Psoas muscle (tissue), 8 donors: Measurements from ENCODE around the gene SELPLG. TPM values are rescaled to one million over a fixed set of nuclear protein-coding genes. Genes with fewer than 3 reads are reported as not detected.

Source experiments
- ATAC-seq, 4 donors: fragments of 200-7000 bp; cut with Tn5 transposase; one replicate each; pipeline ENCODE4 v1.9.1; 2020; ENCODE audit warnings: moderate library complexity in 3 of 4, mild to moderate bottlenecking in 2 of 4
- DNase-seq, 2 donors: peaks; one replicate each; pipeline ENCODE4 v3.0.0-alpha.2; 2020
- H3K27ac ChIP-seq: fragments of 200-600 bp; one replicate; pipeline ENCODE4 v1.8.0; 2022
- H3K27me3 ChIP-seq, 3 donors: fragments of 200-600 bp in 1 of 3; one replicate each; pipeline versions ENCODE4 v1.6.1 to v1.8.0; 2013 to 2022; ENCODE audit warnings: low read length in 2 of 3, mild to moderate bottlenecking in 2 of 3, moderate library complexity in 1 of 3; ENCODE audit not compliant: insufficient read depth in 3 of 3
- H3K36me3 ChIP-seq, 2 donors: fragments of 200-600 bp in 1 of 2; one replicate each; pipeline versions ENCODE4 v1.6.1 to v1.8.0; 2013 to 2022; ENCODE audit warnings: low read depth in 1 of 2, mild to moderate bottlenecking in 1 of 2, moderate library complexity in 1 of 2; ENCODE audit not compliant: insufficient read depth in 1 of 2
- H3K4me1 ChIP-seq: fragments of 200-600 bp; one replicate; pipeline ENCODE4 v1.8.0; 2022
- H3K4me3 ChIP-seq: fragments of 200-600 bp; one replicate; pipeline ENCODE4 v1.8.0; 2022; ENCODE audit warnings: mild to moderate bottlenecking
- H3K9me3 ChIP-seq: fragments of 200-600 bp; one replicate; pipeline ENCODE4 v1.8.0; 2022
- WGBS, 3 donors: extraction: QIAGEN DNeasy Blood & Tissue Kit; methylation state at CpG; one replicate each; pipeline versions ENCODE4 v1.1.6 to v1.1.7; 2013; 5-methylcytosine and 5-hydroxymethylcytosine counted together
- intact Hi-C, 2 donors: fragments of 100-400 bp; cut with DNase I; formaldehyde crosslinking; loops; one replicate each; pipeline versions ENCODE4 v1.11.0 to v1.14.2; 2022
- polyA plus RNA-seq, 3 donors: library from polyadenylated mRNA; stranded (reverse); fragments of 200-250 nt; gene quantifications; one replicate each; pipeline ENCODE4 v1.2.3, GENCODE V29; 2013
- total RNA-seq, 4 donors: library from RNA; stranded (reverse); fragmentation: NEBNext Ultra II Directional in 2 of 4; extraction: Animal tissue kit (Norgen Biotek cat#: 25700) in 2 of 4; gene quantifications; one replicate each; pipeline versions ENCODE4 v1.2.1 to v1.2.4, GENCODE V29; 2021 to 2023
- TF ChIP-seq, protein P1 (sequence below): fragments of 200-600 bp; IDR thresholded peaks from one replicate; pipeline ENCODE4 v1.8.0; 2022; ENCODE audit warnings: antibody characterized with exemption
- donor health status: healthy with polysubstance abuse.
- donor health status: DM: no; HTN: no; CAD: no; lungs with moderate emphysema.
- donor health status: Bipolar disorder and iron deficiency.
- donor health status: healthy.
- donor health status: DM: yes; HTN: yes; CAD: no.
- donor health status: DM: no; HTN: no; CAD: no.
- donor health status: DM: no; HTN: no; CAD: no.
- donor health status: DM: yes; HTN: yes; CAD: no.

Gene SELPLG
- total and polyA plus RNA-seq, 7 donors, result 0.62 to 3.8 (median 1.5) TPM

DNA sequence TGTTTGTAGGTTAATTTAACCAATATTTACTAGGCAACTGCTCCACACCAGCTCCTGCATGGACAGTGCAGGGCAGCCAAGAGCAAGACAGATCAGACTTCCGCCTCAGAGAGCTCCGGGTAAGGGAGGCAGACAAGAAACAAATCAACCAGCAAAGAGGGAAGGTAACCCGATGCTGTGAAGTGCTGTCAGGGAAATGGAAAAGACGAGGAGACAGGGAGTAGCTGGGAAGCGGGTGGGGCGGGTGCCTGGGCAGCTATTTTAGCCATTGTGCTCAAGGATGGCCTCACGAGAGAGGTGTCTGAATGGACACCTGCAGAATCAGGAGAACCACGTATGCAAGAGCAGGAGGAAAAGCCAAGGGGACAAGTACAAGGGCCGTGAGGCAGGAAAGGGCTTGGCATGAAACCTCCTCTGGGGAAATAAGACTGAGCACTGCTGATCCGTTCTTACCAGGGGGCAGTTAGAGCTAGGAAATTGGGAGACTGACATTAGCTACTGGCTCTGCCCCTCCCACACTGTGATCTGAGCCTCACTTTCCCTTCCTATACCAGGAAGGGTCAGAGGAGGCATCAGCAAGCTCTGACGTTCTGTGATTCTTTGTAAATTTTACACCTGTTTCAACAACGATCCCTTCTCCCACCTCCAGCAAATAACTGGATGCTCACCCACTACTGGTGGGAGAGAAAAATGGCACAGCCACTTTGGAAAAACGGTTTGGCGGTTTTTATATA, 29.3 kb downstream of the SELPLG start:
- Histone ChIP-seq H3K4me3 (no peak overlapping the region), H3K4me1 (no peaks in the 10 kb centered on the region), H3K36me3 (no peaks in the 10 kb centered on the region), H3K27ac (no peak overlapping the region), H3K9me3 (no peaks in the 10 kb centered on the region), H3K27me3 (peaks cover 0 to 3% (median 0%) of the 10 kb centered on the region in 3 donors)
- TF ChIP-seq, protein P1, sequence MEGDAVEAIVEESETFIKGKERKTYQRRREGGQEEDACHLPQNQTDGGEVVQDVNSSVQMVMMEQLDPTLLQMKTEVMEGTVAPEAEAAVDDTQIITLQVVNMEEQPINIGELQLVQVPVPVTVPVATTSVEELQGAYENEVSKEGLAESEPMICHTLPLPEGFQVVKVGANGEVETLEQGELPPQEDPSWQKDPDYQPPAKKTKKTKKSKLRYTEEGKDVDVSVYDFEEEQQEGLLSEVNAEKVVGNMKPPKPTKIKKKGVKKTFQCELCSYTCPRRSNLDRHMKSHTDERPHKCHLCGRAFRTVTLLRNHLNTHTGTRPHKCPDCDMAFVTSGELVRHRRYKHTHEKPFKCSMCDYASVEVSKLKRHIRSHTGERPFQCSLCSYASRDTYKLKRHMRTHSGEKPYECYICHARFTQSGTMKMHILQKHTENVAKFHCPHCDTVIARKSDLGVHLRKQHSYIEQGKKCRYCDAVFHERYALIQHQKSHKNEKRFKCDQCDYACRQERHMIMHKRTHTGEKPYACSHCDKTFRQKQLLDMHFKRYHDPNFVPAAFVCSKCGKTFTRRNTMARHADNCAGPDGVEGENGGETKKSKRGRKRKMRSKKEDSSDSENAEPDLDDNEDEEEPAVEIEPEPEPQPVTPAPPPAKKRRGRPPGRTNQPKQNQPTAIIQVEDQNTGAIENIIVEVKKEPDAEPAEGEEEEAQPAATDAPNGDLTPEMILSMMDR, result no peak
- intact Hi-C loops, result no loop called here
- DNase-seq (no peak), ATAC-seq (no peak)
- 44 to 45% (median 45%) methylated on average over 14 of the region's 14 CpGs for WGBS, 3 donors

DNA sequence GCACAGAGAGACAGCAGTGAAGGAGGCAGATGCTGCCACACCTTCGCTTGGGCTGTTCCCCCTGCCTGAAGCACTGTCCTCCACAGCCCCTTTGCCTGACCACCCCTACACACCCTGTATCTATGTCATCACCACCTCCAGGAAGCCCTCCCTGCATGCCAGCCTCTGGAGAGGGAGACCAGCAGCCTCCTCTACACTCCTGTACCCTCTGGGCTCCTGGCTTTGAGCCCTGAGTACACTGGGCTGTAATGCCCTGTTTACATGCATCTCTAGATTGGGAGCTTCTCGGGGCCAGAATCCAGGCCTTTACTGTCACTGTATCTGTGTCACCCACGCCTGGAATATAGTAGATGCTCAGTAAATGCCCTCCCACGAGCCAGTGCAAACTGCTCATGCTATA, 30.0 kb downstream of the SELPLG start:
- intact Hi-C loops, result no loop called here
- TF ChIP-seq, protein P1, result no peak

DNA sequence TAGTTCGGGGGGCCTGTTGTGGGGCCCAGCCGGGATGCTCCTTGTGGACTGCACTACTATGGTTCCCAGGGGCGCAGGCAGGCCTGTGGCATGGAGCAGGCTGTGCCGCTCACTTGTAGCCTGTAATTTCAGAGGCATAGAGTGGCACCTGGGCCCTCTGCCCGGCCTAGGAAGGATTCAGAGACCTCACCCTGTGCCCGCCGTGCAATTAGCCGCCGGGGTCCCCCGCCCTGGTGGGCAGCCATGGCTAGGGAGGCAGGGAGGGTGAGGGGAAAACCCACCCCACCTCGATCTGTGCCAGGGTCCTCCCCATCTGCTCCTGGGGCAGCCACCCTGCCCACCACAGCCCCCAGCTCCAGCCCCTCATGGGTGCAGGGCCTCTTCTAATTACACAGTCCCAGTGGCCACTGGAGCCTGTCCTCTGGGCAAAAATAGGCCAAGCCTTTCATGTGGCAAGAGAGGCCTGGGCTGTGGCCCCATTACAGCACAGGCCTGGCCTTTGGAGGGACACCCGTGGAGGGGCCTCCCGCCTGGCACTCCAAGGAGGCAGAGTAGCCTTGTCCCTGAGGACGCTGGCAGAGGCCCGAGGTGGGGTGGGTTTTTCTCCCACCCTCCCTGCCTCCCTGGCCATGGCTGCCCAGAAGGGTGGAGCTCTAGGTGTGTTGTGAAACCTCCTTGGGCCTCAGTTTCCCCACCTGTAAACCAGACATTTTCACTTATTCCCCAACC, 30.6 kb downstream of the SELPLG start:
- WGBS, 3 donors, result 82 to 83% (median 82%) methylated on average over 13 to 15 of the region's 15 CpGs
- no peaks in the 10 kb centered on the region for H3K27me3 ChIP-seq
- intact Hi-C loops, result no loop called here
- H3K4me3 ChIP-seq, result no peak overlapping the region
- H3K9me3 ChIP-seq, result no peaks in the 10 kb centered on the region
- ATAC-seq, result no peak
- H3K27ac ChIP-seq, result no peak overlapping the region
- TF ChIP-seq, protein P1, result no peak
- no peak for DNase-seq
- no peaks in the 10 kb centered on the region for H3K36me3 ChIP-seq
- H3K4me1 ChIP-seq, result no peaks in the 10 kb centered on the region

More for the DNA sequence above, 30.0 kb downstream of the SELPLG start:
- Histone ChIP-seq H3K4me3 (no peak overlapping the region), H3K36me3 (no peaks in the 10 kb centered on the region), H3K4me1 (no peaks in the 10 kb centered on the region), H3K27me3 (peaks cover 0 to 2% (median 0%) of the 10 kb centered on the region in 3 donors), H3K9me3 (no peaks in the 10 kb centered on the region), H3K27ac (no peak overlapping the region)
- DNase-seq (no peak), ATAC-seq (no peak)
- WGBS, 3 donors, result 86 to 92% (median 87%) methylated on average over 4 of the region's 4 CpGs

DNA sequence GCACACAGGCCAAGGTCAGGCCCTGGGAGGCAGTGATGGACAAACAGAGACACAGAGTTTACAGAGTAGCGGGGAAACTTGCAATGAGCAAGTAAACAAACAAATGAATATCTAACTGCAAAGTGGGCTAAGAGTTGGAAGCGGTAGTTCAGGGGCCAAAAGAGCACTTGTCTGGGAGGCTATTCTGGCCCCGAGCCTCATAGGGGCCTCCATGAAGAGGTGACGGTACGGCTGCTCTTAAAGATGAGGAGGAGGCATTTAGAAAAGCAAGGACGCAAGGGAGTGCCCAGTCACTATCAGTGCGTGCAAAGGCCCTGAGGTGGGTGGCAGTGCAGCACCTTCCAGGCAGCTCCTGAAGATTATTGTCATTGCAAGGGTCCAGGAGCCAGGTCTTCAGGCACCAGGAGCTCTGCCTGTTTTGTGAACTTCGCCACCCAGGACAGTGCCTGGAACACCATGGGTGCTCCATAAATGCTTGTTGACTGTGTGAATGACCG, 31.4 kb downstream of the SELPLG start:
- H3K9me3 ChIP-seq, result no peaks in the 10 kb centered on the region
- H3K27ac ChIP-seq, result no peak overlapping the region
- no peak for DNase-seq
- no peaks in the 10 kb centered on the region for H3K4me1 ChIP-seq
- H3K4me3 ChIP-seq, result no peak overlapping the region
- intact Hi-C loops, result no loop called here
- H3K36me3 ChIP-seq, result no peaks in the 10 kb centered on the region
- WGBS, 3 donors, result 96 to 98% (median 98%) methylated on average over 9 of the region's 9 CpGs
- no peaks in the 10 kb centered on the region for H3K27me3 ChIP-seq
- no peak for ATAC-seq
- TF ChIP-seq, protein P1, result no peak
